Measurements from ENCODE around the gene CRCP.
"Not testable (repeated sequence)": the region's sequence is repeated elsewhere in the genome, so short reads cannot be mapped to it uniquely, and the experiment has no call there.

Gene CRCP

DNA sequence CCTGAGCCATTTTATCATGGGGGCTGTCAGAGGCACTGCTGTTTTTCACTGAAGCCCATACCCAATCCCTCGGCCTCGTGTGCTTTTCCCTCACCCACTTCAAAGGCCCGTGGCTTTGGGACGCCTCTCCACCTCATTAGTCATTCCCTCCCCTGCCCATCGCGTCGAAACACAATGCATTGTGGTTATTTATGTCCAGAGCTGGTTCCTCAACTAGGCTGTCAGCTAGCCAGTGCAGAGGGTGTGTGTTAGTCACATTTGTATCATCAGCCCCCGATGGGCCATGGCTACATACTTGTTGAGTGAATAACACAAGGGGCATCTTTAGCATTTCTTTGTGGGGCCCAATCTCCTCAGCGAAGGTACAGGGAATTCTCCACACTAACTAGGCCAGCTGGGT, 3.8 kb upstream of the CRCP start:
- no peak for DNase-seq

DNA sequence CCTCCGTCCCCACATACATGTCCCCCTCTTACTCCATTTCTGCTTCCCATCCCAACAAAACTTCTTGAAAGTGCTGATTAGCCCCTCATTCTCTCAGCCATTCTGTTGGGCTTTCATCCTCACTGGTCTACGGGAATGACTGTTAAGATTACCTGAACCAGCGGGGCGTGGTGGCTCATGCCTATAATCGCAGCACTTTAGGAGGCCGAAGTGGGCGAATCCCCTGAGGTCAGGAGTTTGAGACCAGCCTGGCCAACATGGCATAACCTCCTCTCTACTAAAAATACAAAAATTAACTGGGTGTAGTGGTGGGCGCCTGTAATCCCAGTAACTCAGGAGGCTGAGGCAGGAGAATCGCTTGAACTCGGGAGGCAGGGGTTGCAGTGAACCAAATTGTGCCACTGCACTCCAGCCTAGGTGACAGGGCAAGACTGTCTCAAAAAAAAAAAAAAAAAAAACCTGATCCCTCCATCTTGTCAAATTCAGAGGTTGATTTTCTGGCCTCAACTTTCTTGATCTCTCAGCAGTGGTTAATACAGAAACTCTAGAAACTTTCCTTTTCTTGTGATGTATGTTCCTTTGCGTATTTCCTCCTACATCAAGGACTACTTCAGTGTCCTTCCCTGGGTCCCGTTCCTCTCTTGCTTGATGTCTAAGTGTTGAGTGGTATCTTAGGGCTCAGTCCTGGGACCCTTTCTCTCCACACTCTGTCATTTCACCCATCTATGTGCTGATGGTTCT, 2.2 kb downstream of the CRCP start:
- DNase-seq = not testable (repeated sequence)

DNA sequence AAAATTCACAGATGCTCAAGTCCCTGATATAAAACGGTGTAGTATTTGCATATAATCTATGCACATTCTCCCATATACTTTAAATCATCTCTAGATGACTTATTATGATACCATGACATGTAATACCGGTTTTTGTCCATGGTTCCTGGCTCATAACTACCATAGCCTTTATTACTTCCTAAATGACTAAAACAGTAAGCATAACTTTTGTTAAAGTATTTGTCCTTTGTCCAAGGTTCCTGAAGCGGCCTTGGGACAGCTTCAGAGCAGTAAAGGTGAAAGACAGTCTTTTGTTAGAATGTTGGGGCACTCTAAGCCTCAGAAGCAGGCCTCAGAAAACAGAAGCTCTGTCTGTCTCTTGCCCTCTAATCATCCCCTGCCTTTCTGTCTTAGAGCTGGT, 4.0 kb downstream of the CRCP start:
- no peak for DNase-seq

DNA sequence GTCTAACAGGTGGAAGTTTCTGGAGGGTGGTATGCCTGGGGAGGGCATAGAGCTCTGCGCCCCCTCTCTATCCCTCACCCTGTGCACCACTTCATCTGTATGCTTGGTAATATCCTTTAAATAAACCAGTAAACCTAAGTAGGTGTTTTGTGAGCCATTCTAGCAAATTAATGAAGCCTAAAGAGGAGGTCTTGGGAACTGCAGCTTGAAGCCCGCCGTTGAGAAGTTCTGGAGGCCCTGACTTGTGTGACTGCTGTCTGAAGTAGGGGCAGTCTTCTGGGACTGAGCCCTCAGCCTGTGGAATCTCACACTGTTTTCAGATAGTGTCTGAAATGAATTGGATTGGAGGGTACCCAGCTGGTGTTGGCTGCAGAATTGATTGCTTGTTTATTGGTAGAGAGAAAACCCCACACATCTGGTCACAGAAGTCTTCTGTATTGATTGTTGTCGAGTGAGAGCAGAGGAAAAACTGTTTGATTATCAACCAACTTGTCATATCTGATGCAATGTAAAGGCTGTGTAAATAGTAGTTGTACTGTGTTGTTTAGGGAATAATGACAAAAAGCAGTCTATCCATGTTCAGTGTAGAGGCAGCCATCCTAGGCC, 4.7 kb downstream of the CRCP start:
- DNase-seq = no peak

DNA sequence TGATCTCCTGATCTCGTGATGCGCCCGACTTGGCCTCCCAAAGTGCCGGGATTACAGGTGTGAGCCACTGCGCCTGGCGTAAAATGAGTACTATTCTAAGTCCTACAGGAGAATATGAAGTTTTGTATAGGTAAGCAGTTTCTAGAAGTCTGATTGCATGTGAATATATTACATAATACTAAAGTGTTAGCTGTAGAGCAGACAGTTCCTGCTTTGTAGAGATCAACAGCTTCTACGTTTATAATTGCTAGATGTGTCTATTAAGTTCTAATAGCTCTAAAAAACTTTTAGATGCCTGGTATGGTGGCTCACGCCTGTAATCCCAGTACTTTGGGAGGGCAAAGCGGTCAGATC, 8.5 kb downstream of the CRCP start:
- no peak for DNase-seq

DNA sequence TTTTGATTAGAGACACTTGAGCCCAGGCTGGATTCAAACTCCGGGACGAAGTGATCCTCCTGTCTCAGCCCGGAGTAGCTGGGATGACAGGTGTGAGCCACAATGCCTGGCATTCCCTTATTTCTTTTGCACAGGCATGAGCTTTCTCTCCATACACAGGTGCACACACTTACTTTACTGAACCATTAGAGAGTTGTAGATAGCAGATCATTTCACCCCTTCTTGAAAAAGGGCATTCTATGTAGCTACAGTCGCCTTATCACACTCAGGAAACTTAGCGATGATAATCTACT, 9.9 kb downstream of the CRCP start:
- not testable (repeated sequence) for DNase-seq

DNA sequence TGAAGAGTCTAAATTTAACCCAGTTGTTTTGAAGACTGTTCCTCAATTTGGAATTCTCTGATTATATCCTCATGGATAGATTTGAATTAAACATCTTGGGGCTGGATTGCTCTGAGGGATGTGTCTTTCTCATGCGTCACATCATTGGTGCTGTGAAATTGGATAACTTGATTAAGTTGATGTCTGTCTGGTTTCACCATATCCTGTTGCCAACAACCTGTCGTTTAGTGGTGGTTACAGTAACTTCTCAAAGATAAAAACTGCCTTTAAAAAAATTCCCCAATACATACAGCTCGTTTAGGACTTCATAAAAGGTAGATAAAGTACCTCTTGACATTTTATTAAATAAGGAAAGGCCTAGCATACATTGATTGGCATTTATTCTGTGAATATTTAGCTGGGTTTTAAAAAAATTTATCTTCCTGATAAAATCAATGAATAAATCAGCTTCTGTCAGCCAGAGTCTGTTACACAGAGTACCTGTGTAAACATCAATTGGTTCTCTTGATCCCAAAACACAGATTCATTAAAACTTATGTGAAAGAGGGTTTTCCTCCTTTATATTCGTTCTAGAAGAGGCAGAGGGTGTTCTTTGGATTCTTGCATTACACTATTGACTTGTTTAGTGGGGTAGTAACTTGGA, 10.5 kb downstream of the CRCP start:
- DNase-seq = no peak

DNA sequence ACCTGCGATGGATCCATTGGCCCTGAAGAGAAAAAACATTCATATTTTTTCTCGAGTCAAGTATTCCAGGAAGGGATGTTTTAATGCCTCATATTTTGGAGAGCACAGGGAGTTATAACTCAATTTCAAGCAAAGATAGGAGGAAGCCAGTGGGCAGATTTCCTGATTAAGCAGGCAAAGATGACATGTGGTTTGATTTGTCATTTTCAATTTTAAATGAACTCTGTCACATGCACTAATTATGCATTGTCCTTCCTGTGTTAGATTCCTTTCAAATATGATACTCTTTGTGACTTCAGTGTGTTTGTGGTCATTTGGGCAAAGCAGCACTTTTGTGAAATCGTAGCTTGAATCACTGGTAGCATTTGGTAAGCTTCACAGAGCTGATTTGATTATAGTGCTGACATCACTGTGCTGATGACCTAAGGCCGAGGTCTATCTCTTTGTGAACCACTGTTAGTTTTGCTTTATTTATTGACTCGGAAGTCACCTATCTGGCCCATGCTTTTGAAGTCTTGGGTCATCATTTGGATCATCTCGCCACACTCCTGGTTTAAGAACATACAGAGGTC, 11.2 kb downstream of the CRCP start:
- DNase-seq = not testable (repeated sequence)

DNA sequence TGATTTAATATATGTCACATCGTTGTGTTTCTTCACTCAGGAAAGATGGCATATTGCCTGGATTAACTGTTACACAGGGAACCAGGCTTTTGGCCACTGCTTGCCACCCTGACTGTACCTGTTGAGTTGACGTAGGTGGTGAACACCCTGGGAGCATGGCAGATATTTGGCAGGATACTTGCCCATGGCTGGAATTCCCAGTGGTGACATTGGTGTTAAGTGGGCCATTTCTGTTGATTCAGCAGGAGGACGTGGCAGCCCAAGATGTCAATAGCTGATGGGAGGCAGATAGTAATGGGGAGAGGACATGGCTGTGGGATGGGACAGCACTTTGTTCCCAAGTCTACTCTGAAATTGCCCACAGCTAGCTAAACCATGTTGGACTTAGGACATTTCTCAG, 12.5 kb downstream of the CRCP start:
- not testable (repeated sequence) for DNase-seq

DNA sequence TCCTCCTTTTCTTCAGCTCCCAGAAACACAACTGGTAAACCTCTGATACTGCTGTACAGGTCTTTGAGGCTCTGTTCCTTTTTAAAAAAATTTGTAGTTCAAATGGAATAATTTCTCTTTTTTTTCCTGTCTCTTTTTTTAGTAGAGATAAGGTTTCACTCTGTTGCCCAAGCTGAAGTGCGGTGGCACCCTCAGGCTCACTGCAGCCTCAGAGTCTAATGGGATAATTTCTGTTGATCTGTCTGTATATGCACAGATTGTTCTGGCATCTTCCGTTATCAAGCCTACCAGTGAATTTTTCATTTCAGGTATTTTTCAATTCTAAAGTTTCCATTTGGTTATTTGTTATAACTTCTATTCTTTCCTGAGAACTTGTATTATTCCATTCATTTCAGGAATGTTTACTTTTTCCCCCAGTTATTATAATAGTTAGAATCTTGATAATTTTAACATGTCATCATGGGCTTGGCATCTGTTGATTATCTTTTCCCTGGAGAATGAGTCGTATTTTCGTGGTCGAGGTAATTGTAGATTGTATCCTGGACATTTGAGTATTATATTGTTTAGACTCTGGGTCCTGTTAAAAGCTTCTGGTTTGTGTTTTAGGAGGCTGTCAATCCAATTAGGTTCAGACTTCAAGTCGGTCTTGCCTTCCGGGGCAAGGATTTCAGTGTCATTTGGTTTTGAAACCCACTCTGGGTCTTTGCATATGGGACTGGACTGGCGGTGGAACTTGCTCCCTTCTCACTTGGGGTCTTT, 24.5 kb downstream of the CRCP start:
- no peak for DNase-seq

DNA sequence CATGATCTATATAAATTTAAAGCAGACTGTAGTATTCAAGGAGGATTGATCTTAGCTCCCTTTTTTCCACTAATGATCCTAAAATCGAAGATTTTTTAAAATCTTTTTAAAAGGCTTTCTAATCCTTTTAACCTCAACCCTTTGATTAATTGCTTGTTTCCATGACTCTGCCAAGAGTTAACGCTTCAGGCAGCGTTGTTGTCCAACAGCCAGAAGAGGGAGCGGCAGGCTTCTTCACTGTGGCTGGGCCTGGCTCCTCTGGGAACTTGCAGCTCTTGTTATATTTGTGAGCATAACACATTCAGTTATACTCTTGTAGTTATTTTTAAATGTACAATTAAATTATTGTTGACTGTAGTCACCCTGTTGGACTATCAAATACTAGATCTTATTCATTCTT, 26.3 kb downstream of the CRCP start:
- DNase-seq = no peak

DNA sequence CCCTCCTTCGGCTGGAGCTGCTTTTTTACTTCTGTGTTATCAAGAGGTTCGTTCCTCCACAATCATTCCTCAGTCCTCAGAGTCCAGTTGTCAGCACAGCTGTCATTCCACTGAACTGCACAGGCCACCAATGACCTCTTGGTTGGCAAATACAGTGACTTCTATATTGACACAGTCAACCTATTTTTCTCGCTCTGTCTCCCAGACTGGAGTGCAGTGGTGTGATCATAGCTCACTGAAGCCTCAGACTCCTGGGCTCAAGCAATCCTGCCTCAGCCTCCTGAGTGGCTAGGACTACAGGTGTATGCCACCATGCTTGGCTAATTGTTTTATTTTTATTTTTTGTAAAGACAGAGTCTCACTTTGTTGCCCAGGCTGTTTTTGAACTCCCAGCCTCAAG, 27.7 kb downstream of the CRCP start:
- no peak for DNase-seq

DNA sequence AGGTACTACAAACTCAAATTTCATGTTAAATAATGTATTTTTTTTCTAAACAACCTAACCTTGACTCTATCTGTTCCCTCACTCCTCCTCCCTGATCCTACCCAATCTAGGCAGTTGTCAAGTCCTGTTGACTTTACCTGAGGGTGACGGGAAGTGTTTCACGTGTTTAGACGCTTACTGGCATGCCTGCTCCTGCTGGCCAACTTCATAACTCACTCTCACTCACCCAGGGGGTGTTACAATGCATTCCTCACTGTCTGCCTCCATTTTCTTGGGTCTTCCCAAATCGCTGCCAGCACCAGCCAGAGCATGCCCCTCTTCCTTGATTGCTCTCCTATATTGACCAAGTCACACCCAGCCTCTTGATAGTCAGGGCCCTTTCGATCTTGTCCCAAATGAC, 28.3 kb downstream of the CRCP start:
- no peak for DNase-seq

DNA sequence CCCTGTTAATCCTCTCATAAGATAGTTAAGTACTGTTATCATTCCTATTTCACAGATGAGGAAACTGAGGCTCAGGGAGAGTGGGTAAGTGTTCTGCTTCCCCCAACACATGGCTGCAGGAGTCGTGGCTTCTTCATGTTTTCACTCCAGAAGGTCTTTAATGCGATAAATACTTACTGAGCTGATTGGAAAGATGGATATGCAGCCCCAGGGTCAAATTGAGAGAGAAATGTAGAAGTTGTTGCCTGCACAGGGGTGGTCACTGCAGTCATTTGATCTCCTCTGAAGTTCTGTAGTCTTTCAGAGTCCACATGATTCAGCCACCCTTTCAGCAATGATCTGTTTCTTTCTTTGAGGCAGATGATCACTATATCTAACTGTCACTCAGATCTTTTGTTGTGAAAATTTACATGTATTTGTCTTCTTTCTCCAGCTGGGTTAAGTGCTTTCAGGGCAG, 29.3 kb downstream of the CRCP start:
- no peak for DNase-seq

DNA sequence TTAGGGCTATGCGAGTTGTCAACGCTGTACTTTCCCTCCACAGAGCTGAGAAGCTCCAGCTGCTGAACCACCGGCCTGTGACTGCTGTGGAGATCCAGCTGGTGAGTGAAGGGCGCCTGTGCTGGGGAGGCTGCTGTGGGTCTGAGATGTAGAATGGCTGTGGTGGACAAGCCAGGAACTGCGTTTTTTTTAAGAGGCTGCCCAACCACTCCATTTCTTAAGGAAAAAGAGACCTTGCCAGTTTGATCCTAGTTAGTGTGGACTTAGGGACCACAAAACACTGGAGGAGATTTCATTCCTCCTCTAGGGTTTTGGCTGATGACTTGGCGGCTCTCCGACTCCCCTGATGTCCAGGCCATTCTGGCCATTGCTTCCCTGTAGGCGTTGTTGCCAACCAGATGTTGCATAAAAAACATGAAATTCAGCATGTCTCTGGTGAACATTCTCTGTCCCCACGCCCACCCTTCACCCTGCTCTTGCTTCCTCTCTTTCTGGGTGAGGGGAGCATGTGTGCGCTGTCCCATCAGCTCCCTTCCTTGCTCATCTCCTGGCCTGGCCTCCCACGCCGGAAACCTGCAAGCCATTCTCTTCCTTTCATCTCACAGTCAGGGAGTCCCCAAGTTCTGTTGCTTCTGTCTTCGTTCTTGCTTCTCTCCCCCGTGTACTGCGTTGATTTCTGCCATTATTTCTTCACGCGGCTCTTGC, 30.9 kb downstream of the CRCP start:
- no peak for DNase-seq

DNA sequence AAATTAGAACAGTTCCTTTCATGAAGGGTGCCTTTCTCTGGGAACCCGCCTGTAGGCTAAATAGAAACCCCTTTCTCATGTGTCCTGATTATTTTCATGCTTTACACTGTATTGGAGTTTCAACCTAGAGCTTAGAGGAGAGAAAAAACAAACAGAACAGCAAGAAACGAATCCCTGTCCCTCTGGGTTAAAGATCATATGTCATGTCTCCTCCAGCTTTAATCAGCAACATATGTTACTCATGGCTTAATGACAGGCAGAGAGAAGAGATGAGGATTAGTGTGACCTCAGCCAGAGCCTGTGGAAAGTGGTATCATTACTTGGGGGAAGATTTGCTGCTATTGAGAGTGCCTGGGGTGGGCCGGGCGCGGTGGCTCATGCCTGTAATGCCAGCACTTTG, 32.1 kb downstream of the CRCP start:
- no peak for DNase-seq

DNA sequence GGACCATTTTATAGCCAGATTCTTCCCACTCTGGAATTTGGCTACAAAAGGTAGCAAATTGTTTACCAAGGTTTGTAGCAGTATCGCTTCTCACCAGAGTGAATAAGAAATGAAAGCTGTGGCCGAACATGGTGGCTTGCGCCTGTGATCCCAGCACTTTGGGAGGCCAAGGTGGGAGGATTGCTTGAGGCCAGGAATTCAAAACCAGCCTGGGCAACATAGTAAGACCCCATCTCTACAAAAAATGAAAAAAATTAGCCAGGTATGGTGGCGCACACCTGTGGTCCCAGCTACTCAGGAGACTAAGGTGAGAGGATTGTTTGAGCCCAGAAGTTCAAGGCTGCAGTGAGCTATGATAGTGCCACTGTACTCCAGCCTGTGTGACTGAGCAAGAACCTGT, 33.0 kb downstream of the CRCP start:
- DNase-seq = not testable (repeated sequence)

DNA sequence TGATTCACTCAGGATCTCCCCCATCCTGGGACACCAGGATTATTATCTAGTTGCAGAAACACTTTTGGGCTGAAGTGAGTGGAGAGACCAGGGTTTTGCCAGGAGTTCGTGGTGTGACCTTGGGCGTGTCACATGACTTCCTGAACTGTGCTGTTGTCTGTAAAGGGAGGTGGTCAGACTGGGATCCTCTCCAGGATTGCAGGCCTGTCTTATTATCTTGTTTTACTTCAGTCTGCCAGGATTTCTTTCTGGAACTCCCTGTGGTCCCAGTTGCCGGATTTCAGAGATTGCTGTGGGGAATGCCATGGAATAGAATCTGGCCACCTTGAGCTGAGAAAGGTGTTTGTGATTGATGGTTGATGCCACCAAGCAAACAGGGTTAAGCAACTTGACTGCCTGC, 35.8 kb downstream of the CRCP start:
- no peak for DNase-seq

DNA sequence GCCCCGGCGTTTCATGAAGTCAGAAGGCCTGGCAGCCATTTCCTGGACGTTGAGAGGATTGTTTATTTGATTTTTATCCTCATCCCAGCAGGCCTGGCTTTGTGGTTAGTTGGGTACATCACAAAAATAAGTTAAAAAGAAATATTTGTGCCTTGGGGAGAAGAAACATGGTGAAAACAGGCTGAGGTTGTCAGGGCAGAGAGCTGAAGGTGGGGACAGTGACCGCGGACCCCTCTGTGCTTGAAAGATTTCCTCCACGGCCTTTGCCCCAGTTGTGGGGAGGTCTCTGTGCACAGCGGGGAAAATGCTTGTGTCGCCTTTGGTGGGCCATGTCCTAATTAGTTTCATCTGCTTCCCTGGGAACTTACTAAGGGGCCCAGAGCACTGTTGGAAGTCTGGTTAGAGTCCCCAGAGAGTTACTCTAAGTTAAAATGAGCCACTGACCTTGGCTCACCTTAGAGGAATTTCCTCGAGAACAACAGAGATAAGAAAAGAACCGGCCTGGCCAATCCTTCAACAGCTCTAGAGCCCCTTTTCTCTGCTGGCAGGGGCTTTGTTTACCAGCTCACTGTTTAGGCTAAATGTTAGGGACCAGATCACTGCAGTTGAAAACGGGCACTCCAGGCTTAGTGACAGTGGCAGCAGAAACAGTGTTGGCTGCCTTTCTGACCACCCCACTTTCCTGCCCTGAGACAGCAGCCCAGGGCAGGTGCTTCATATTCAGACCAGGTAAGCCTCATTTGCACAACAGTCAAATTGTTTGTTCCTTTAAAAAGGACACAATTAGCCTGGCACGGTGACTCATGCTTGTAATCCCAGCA, 37.9 kb downstream of the CRCP start:
- no peak for DNase-seq

DNA sequence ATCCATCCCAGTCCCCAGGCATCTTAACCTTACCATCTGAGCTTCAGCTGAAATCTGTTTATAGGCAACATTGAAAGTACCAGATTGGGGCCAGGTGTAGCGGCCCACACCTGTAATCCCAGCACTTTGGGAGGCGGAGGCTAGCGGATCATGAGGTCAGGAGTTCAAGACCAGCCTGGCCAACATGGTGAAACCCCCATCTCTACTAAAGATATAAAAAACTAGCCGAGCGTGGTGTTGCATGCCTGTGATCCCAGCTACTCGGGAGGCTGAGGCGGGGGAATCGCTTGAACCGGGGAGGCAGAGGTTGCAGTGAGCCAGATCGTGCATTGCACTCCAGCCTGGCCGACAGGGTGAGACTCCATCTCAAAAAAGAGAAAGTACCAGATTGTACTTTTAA, 39.0 kb downstream of the CRCP start:
- no peak for DNase-seq

DNA sequence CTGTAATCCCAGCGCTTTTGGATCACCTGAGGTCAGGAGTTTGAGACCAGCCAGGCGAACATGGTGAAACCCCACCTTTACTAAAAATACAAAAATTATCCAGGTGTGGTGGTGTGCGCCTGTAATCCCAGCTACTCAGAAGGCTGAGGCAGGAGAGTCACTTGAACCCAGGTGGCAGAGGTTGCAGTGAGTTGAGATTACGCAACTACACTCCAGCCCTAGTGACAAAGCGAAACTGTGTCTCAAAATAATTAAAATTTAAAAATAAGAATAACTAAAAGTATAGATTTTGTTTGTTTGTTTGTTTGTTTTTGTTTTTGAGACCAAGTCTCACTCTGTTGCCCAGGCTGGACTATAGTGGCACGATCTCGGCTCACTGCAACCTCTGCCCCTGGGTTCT, 41.4 kb downstream of the CRCP start:
- DNase-seq = not testable (repeated sequence)

DNA sequence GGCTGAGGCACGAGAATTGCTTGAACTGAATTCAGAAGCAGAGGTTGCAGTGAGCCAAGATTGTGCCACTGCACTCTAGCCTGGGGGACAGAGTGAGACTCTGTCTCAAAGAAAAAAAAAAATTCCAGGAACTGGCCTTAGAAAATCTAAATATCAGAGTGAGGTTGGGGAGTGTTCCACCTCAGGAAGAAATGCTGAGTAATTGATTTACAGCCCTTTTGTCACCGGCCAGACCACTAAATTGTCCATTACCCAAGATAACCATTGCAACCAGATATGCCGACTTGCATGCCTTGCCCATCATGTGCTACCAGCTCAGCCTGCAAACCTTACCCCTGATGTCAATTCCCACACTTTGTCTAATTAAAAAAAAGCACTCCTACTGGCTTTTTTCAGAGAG, 42.4 kb downstream of the CRCP start:
- no peak for DNase-seq
